ENCODE data around the gene RAD51C. TPM values are rescaled to one million over a fixed set of nuclear protein-coding genes. Genes with fewer than 3 reads are reported as not detected.
"Not testable (repeated sequence)": the region's sequence is repeated elsewhere in the genome, so short reads cannot be mapped to it uniquely, and the experiment has no call there.

Gene RAD51C
- total RNA-seq = 9.1 TPM

GRCh38 chr17:58692239-58693055 is at the start of gene RAD51C:
Gene RAD51C, plus strand, starts transcription at chr17:58692602. Its CDS starts 42 bp downstream, at chr17:58692644.
- H3K4me3 ChIP-seq (ENCODE audit: low read length) = peak within 1 kb of the TSS; percentile 60
- H3K9me3 ChIP-seq (ENCODE audit: low read depth, low read length) = no peaks in the 10 kb centered on the region
- no peaks in the 10 kb centered on the region for H3K27me3 ChIP-seq (ENCODE audit: insufficient read depth, low read length)
- H3K4me1 ChIP-seq (ENCODE audit: insufficient read depth, low read length) = peaks cover 18% of the 10 kb centered on the region

GRCh38 chr17:58643147-58643546 is 49.3 kb upstream of the RAD51C start:
- Histone ChIP-seq H3K27me3 (ENCODE audit: insufficient read depth, low read length) (no peaks in the 10 kb centered on the region), H3K4me1 (ENCODE audit: insufficient read depth, low read length) (no peaks in the 10 kb centered on the region), H3K4me3 (ENCODE audit: low read length) (no peak overlapping the region), H3K9me3 (ENCODE audit: low read depth, low read length) (no peaks in the 10 kb centered on the region)

GRCh38 chr17:58648236-58648635 is 44.2 kb upstream of the RAD51C start:
- no peak overlapping the region for H3K4me3 ChIP-seq (ENCODE audit: low read length)
- H3K4me1 ChIP-seq (ENCODE audit: insufficient read depth, low read length) = no peaks in the 10 kb centered on the region
- H3K27me3 ChIP-seq (ENCODE audit: insufficient read depth, low read length) = no peaks in the 10 kb centered on the region
- no peaks in the 10 kb centered on the region for H3K9me3 ChIP-seq (ENCODE audit: low read depth, low read length)

- not testable (repeated sequence) for H3K27me3 ChIP-seq (ENCODE audit: insufficient read depth, low read length); H3K9me3 ChIP-seq (ENCODE audit: low read depth, low read length)
- Histone ChIP-seq H3K4me1 (ENCODE audit: insufficient read depth, low read length) (peaks cover 11% of the 10 kb centered on the region), H3K4me3 (ENCODE audit: low read length) (peak overlapping the region; percentile 29)
Observed at GRCh38 chr17:58657962-58658803, 34.2 kb upstream of the RAD51C start.

- Histone ChIP-seq H3K9me3 (ENCODE audit: low read depth, low read length) (no peaks in the 10 kb centered on the region), H3K27me3 (ENCODE audit: insufficient read depth, low read length) (no peaks in the 10 kb centered on the region), H3K4me1 (ENCODE audit: insufficient read depth, low read length) (peaks cover 11% of the 10 kb centered on the region), H3K4me3 (ENCODE audit: low read length) (peak overlapping the region; percentile 29)
Observed at GRCh38 chr17:58658804-58659713, 33.3 kb upstream of the RAD51C start.

- not testable (repeated sequence) for H3K27me3 ChIP-seq (ENCODE audit: insufficient read depth, low read length); H3K9me3 ChIP-seq (ENCODE audit: low read depth, low read length)
- peaks cover 11% of the 10 kb centered on the region for H3K4me1 ChIP-seq (ENCODE audit: insufficient read depth, low read length)
- H3K4me3 ChIP-seq (ENCODE audit: low read length) = peak overlapping the region; percentile 29
Observed at GRCh38 chr17:58659714-58660084, 32.7 kb upstream of the RAD51C start.

- no peaks in the 10 kb centered on the region for H3K27me3 ChIP-seq (ENCODE audit: insufficient read depth, low read length)
- no peak overlapping the region for H3K4me3 ChIP-seq (ENCODE audit: low read length)
- H3K9me3 ChIP-seq (ENCODE audit: low read depth, low read length) = no peaks in the 10 kb centered on the region
- peaks cover 11% of the 10 kb centered on the region for H3K4me1 ChIP-seq (ENCODE audit: insufficient read depth, low read length)
Observed at GRCh38 chr17:58660621-58661020, 31.8 kb upstream of the RAD51C start.

- no peaks in the 10 kb centered on the region for H3K27me3 ChIP-seq (ENCODE audit: insufficient read depth, low read length)
- peaks cover 13% of the 10 kb centered on the region for H3K4me1 ChIP-seq (ENCODE audit: insufficient read depth, low read length)
- H3K9me3 ChIP-seq (ENCODE audit: low read depth, low read length) = no peaks in the 10 kb centered on the region
- H3K4me3 ChIP-seq (ENCODE audit: low read length) = no peak overlapping the region
Observed at GRCh38 chr17:58661499-58661898, 30.9 kb upstream of the RAD51C start.

- no peaks in the 10 kb centered on the region for H3K9me3 ChIP-seq (ENCODE audit: low read depth, low read length)
- H3K4me1 ChIP-seq (ENCODE audit: insufficient read depth, low read length) = peaks cover 4% of the 10 kb centered on the region
- no peak overlapping the region for H3K4me3 ChIP-seq (ENCODE audit: low read length)
- no peaks in the 10 kb centered on the region for H3K27me3 ChIP-seq (ENCODE audit: insufficient read depth, low read length)
Observed at GRCh38 chr17:58664302-58664701, 28.1 kb upstream of the RAD51C start.

GRCh38 chr17:58665946-58666857 is 26.2 kb upstream of the RAD51C start:
- Histone ChIP-seq H3K9me3 (ENCODE audit: low read depth, low read length) (no peaks in the 10 kb centered on the region), H3K4me1 (ENCODE audit: insufficient read depth, low read length) (peaks cover 4% of the 10 kb centered on the region), H3K4me3 (ENCODE audit: low read length) (no peak overlapping the region), H3K27me3 (ENCODE audit: insufficient read depth, low read length) (no peaks in the 10 kb centered on the region)

- Histone ChIP-seq H3K9me3 (ENCODE audit: low read depth, low read length) (no peaks in the 10 kb centered on the region), H3K4me1 (ENCODE audit: insufficient read depth, low read length) (peaks cover 4% of the 10 kb centered on the region), H3K27me3 (ENCODE audit: insufficient read depth, low read length) (no peaks in the 10 kb centered on the region), H3K4me3 (ENCODE audit: low read length) (peak overlapping the region; percentile 9)
Observed at GRCh38 chr17:58666858-58667267, 25.5 kb upstream of the RAD51C start.

- Histone ChIP-seq H3K4me1 (ENCODE audit: insufficient read depth, low read length) (peaks cover 4% of the 10 kb centered on the region), H3K4me3 (ENCODE audit: low read length) (no peak overlapping the region), H3K27me3 (ENCODE audit: insufficient read depth, low read length) (no peaks in the 10 kb centered on the region), H3K9me3 (ENCODE audit: low read depth, low read length) (no peaks in the 10 kb centered on the region)
Observed at GRCh38 chr17:58667934-58668597, 24.3 kb upstream of the RAD51C start.

- Histone ChIP-seq H3K27me3 (ENCODE audit: insufficient read depth, low read length) (no peaks in the 10 kb centered on the region), H3K4me3 (ENCODE audit: low read length) (no peak overlapping the region), H3K9me3 (ENCODE audit: low read depth, low read length) (no peaks in the 10 kb centered on the region), H3K4me1 (ENCODE audit: insufficient read depth, low read length) (peaks cover 4% of the 10 kb centered on the region)
Observed at GRCh38 chr17:58668598-58668935, 23.8 kb upstream of the RAD51C start.
